Sigmoid colon (tissue), 4 donors: ENCODE data around the gene KCNJ10.

ENCODE experiments used
- CTCF ChIP-seq, 4 experiments: fragments of 450-650 bp in 3 of 4; fragments of 200-600 bp in 1 of 4; IDR thresholded peaks; one replicate each; pipeline ENCODE4 v1.5.1; 2016 to 2019; ENCODE audit warnings: antibody characterized with exemption in 4 of 4, mild to moderate bottlenecking in 3 of 4, moderate library complexity in 2 of 4
- POLR2A ChIP-seq, 2 donors: fragments of 450-650 bp; IDR thresholded peaks; one replicate each; pipeline ENCODE4 v1.6.1; 2016; ENCODE audit warnings: antibody characterized with exemption in 2 of 2, mild to moderate bottlenecking in 2 of 2, moderate library complexity in 2 of 2
- POLR2AphosphoS5 ChIP-seq, 4 donors: sonication (generic); formaldehyde crosslinking; IDR thresholded peaks; one replicate each; pipeline ENCODE4 v1.6.1; 2017; ENCODE audit warnings: antibody characterized with exemption in 4 of 4

GRCh38 chr1:160097151-160097910, 27.4 kb upstream of the KCNJ10 start:
- TF ChIP-seq CTCF (IDR thresholded peaks at IDR 0.05) = no peak
- no peak for TF ChIP-seq POLR2A (IDR thresholded peaks at IDR 0.05)
- TF ChIP-seq POLR2AphosphoS5 (IDR thresholded peaks at IDR 0.05) = no peak
